Ishikawa (cell line): Measurements from ENCODE around the gene C1QL4.
A peak's percentile ranks its signal among the peaks of the same experiment; 100 is the strongest.

Experiments
- CEBPB ChIP-seq: IDR thresholded peaks from 2 replicates; pipeline ENCODE4 v1.6.1; 2012
- CREB1 ChIP-seq: IDR thresholded peaks from 2 replicates; pipeline ENCODE4 v1.6.1; 2012; ENCODE audit warnings: low read depth
- EGR1 ChIP-seq: IDR thresholded peaks from 2 replicates; pipeline ENCODE4 v1.6.1; 2012
- EP300 ChIP-seq: IDR thresholded peaks from 2 replicates; pipeline ENCODE4 v1.6.1; 2012; ENCODE audit warnings: borderline replicate concordance
- FOXM1 ChIP-seq: IDR thresholded peaks from 2 replicates; pipeline ENCODE4 v1.6.1; 2012; ENCODE audit warnings: low read depth, borderline replicate concordance
- MAX ChIP-seq: IDR thresholded peaks from 2 replicates; pipeline ENCODE4 v1.6.1; 2012
- NFIC ChIP-seq: IDR thresholded peaks from 2 replicates; pipeline ENCODE4 v1.6.1; 2012
- RAD21 ChIP-seq: IDR thresholded peaks from 2 replicates; pipeline ENCODE4 v1.6.1; 2012; ENCODE audit warnings: low read depth
- REST ChIP-seq: IDR thresholded peaks from 2 replicates; pipeline ENCODE4 v1.6.1; 2012; ENCODE audit warnings: low read depth, mild to moderate bottlenecking
- TAF1 ChIP-seq: IDR thresholded peaks from 2 replicates; pipeline ENCODE4 v1.6.1; 2012; ENCODE audit warnings: low read depth, mild to moderate bottlenecking
- TCF12 ChIP-seq: IDR thresholded peaks from 2 replicates; pipeline ENCODE4 v1.6.1; 2012; ENCODE audit warnings: low read depth
- TEAD4 ChIP-seq: IDR thresholded peaks from 2 replicates; pipeline ENCODE4 v1.6.1; 2012
- USF1 ChIP-seq: IDR thresholded peaks from 2 replicates; pipeline ENCODE4 v1.6.1; 2012
- YY1 ChIP-seq: IDR thresholded peaks from 2 replicates; pipeline ENCODE4 v1.6.1; 2012; ENCODE audit warnings: low read depth
- ZBTB7A ChIP-seq: IDR thresholded peaks from 2 replicates; pipeline ENCODE4 v1.6.1; 2012; ENCODE audit warnings: low read depth

The C1QL4 gene

GRCh38 chr12:49369411-49370145 is 32.6 kb upstream of the C1QL4 start:
- TF ChIP-seq EGR1 (no peak), YY1 (no peak), NFIC (no peak), TCF12 (no peak), CEBPB (no peak), USF1 (no peak)

- TF ChIP-seq ZBTB7A, result no peak
- no peak for TF ChIP-seq RAD21
- no peak for TF ChIP-seq TEAD4
- no peak for TF ChIP-seq YY1
- TF ChIP-seq MAX, result no peak
- no peak for TF ChIP-seq TAF1
- no peak for TF ChIP-seq CEBPB
- TF ChIP-seq TCF12, result no peak
- no peak for TF ChIP-seq FOXM1
- no peak for TF ChIP-seq REST
- TF ChIP-seq EGR1, result no peak
- TF ChIP-seq CREB1, result no peak
- no peak for TF ChIP-seq EP300
- TF ChIP-seq USF1, result no peak
- no peak for TF ChIP-seq NFIC
Observed at GRCh38 chr12:49368240-49368600, 31.2 kb upstream of the C1QL4 start.

GRCh38 chr12:49367381-49368239 is 30.6 kb upstream of the C1QL4 start, which contains the start of gene SPATS2:
Gene SPATS2 (plus strand): TSS chr12:49367462. CDS start chr12:49461013, 93,551 bp downstream.
- 0 out of 2 replicates have a peak, but pooled peaks have one; percentile 23 for TF ChIP-seq EP300
- TF ChIP-seq TCF12, result 0 out of 2 replicates have a peak, but pooled peaks have one; percentile 38
- no peak for TF ChIP-seq CEBPB

- TF ChIP-seq ZBTB7A (peak; percentile 68), NFIC (no peak; the same call in none of the 2 replicates), MAX (peak; percentile 75), YY1 (peak; percentile 27; the same call in 1 of the 2 replicates), USF1 (no peak), CREB1 (0 out of 2 replicates have a peak, but pooled peaks have one; percentile 7), EGR1 (no peak), TAF1 (peak; percentile 63), TCF12 (peak; percentile 25; the same call in 1 of the 2 replicates), TEAD4 (no peak), FOXM1 (no peak), EP300 (0 out of 2 replicates have a peak, but pooled peaks have one; percentile 8), CEBPB (no peak)
Observed at GRCh38 chr12:49366652-49367380, 29.8 kb upstream of the C1QL4 start.

GRCh38 chr12:49366096-49366651 is 29.2 kb upstream of the C1QL4 start:
- 0 out of 2 replicates have a peak, but pooled peaks have one; percentile 40 for TF ChIP-seq NFIC
- TF ChIP-seq ZBTB7A, result peak; percentile 78; the same call in 1 of the 2 replicates
- no peak; the same call in 1 of the 2 replicates for TF ChIP-seq MAX
- peak; percentile 29; the same call in 1 of the 2 replicates for TF ChIP-seq FOXM1

- TF ChIP-seq EP300 (no peak), RAD21 (no peak), MAX (no peak), REST (no peak), YY1 (no peak), CEBPB (no peak), NFIC (no peak), ZBTB7A (no peak), CREB1 (no peak), TAF1 (no peak), USF1 (no peak), EGR1 (no peak), FOXM1 (no peak), TCF12 (no peak), TEAD4 (no peak)
Observed at GRCh38 chr12:49365542-49365941, 28.6 kb upstream of the C1QL4 start.
